Neural progenitor cell (in vitro differentiated cells): ENCODE results near the gene SDK1.

ENCODE experiments used
- EZH2 ChIP-seq: fragments of 200-600 bp; sonication (generic); IDR thresholded peaks from 2 replicates; pipeline ENCODE4 v1.6.1; 2017; ENCODE audit warnings: antibody characterized with exemption, mild to moderate bottlenecking, moderate library complexity
- EZH2phosphoT487 ChIP-seq: fragments of 200-600 bp; sonication (generic); IDR thresholded peaks from 2 replicates; pipeline ENCODE4 v1.6.1; 2017; ENCODE audit warnings: antibody characterized with exemption
- TF ChIP-seq, protein P1 (sequence below): fragments of 200-600 bp; sonication (generic); IDR thresholded peaks from 2 replicates; pipeline ENCODE4 v1.5.1; 2017; ENCODE audit warnings: antibody characterized with exemption, mild to moderate bottlenecking

DNA sequence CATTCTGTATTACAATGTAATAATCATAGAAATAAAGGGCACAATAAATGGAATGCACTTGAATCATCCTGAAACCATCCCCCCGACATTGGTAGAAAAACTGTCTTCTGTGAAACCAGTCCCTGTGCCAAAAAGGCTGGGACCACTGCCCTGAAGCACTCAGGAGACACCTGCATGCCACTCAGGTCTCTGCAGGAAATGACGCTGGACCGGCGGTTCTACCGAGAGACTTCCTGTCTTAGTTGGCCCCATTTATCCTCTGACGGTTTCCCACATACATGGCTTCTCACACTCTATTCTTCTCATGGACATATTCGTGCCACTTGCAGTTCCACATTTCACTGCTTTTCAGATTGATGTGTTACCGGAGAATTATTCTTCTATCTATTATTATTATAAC, 617.5 kb downstream of the SDK1 start:
- TF ChIP-seq EZH2phosphoT487 (no peak), EZH2 (no peak)
- TF ChIP-seq, protein P1, sequence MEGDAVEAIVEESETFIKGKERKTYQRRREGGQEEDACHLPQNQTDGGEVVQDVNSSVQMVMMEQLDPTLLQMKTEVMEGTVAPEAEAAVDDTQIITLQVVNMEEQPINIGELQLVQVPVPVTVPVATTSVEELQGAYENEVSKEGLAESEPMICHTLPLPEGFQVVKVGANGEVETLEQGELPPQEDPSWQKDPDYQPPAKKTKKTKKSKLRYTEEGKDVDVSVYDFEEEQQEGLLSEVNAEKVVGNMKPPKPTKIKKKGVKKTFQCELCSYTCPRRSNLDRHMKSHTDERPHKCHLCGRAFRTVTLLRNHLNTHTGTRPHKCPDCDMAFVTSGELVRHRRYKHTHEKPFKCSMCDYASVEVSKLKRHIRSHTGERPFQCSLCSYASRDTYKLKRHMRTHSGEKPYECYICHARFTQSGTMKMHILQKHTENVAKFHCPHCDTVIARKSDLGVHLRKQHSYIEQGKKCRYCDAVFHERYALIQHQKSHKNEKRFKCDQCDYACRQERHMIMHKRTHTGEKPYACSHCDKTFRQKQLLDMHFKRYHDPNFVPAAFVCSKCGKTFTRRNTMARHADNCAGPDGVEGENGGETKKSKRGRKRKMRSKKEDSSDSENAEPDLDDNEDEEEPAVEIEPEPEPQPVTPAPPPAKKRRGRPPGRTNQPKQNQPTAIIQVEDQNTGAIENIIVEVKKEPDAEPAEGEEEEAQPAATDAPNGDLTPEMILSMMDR: no peak
